GM20000 (cell line): Measurements from ENCODE around the gene SLC25A26.
"Not testable (repeated sequence)": the region's sequence is repeated elsewhere in the genome, so short reads cannot be mapped to it uniquely, and the experiment has no call there.

Experiments
- DNase-seq: peaks from one replicate; pipeline ENCODE4 v3.0.0; 2012; ENCODE audit warnings: low spot score
- TF ChIP-seq, protein P1 (sequence below): IDR thresholded peaks from 2 replicates; pipeline ENCODE4 v1.5.1; 2012; ENCODE audit warnings: mild to moderate bottlenecking, control low read depth; ENCODE audit errors: extremely low read depth, missing control alignments

Gene SLC25A26

GRCh38 chr3:66276705-66277274 lies 56.0 kb downstream of the SLC25A26 start:
- TF ChIP-seq, protein P1, sequence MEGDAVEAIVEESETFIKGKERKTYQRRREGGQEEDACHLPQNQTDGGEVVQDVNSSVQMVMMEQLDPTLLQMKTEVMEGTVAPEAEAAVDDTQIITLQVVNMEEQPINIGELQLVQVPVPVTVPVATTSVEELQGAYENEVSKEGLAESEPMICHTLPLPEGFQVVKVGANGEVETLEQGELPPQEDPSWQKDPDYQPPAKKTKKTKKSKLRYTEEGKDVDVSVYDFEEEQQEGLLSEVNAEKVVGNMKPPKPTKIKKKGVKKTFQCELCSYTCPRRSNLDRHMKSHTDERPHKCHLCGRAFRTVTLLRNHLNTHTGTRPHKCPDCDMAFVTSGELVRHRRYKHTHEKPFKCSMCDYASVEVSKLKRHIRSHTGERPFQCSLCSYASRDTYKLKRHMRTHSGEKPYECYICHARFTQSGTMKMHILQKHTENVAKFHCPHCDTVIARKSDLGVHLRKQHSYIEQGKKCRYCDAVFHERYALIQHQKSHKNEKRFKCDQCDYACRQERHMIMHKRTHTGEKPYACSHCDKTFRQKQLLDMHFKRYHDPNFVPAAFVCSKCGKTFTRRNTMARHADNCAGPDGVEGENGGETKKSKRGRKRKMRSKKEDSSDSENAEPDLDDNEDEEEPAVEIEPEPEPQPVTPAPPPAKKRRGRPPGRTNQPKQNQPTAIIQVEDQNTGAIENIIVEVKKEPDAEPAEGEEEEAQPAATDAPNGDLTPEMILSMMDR = peak; percentile 67
- peak; percentile 31 for DNase-seq

DNA sequence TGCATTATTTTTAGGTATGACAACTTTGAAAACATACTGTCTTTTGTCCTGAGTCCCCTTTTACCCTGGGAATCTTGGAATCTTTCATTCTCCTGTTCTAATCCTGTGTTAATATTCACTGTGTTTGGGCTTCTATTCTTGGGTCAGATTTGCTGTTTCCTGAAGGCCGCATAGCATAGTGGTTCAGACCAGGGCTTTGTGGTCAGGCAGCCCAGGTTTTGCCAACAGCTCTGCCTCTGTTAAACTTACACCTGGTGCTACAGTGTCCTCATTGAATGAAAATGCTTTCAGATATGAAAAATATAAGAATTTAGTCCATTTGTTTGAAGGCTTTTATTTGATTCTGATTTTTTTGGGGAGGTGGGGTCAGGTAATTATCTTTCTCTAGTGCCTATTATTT lies 58.4 kb downstream of the SLC25A26 start:
- DNase-seq = no peak
- TF ChIP-seq, protein P1 = no peak

DNA sequence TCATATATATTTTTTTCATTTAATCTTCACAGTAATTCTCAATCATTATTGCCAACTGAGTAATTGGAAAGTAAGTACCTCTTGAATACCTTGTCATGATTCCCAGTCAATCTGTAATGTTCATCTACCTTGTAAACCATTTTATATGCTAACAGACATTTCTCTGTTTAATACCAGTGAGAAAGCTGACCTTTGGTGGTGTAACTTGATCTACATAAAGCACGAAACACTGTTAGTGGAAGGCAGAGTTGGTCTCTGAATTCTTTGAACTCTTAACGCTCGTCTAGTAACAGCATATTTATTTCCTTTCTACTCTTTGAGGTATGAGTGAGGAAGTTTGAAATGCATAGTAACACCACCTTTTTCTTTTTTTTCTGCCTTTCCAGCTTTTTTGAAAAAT lies 59.5 kb downstream of the SLC25A26 start:
- TF ChIP-seq, protein P1 = no peak

DNA sequence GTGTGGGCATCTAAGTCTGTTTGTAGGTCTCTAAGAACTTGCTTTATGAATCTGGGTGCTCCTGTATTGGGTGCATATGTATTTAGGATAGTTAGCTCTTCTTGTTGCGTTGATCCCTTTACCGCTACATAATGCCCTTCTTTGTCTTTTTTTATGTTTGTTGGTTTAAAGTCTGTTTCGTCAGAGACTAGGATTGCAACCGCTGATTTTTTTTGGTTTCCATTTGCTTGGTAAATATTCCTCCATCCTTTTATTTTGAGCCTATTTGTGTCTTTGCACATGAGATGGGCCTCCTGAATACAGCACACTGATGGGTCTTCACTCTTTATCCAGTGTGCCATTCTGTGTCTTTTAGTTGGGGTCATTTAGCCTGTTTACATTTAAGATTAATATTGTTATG lies 71.1 kb downstream of the SLC25A26 start:
- not testable (repeated sequence) for DNase-seq

More for the DNA sequence above, 59.5 kb downstream of the SLC25A26 start:
- no peak for DNase-seq

DNA sequence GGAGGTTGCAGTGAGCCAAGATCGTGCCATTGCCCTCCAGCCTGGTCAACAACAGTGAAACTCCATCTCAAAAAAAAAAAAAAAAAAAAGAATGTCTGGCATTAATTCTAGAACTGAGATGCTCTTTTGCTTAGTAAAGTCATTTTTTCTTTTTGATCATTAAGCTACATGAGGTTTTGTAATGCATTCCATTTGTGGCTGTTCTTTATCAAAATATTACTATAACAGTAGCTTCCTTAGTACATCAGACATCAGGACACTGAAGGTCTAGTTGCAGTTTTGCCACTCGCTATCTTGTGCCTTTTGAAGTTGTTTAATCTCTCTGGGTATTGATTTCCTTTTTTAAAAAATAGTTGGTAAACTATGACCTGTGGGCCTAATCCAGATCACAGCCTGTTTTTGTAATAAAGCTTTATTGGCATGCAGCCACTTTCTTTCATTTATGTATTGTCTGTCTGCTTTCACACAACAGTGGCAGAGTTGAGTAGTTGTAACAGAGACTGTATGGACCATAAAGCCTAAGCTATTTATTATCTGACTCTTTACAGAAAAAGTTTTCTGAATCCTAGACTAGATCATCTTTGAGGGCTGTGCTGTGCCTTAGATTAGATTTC lies 76.6 kb downstream of the SLC25A26 start:
- DNase-seq = no peak

GRCh38 chr3:66297900-66298299 lies 77.1 kb downstream of the SLC25A26 start:
- TF ChIP-seq, protein P1 = no peak
- DNase-seq = no peak

More for the DNA sequence above, 76.6 kb downstream of the SLC25A26 start:
- TF ChIP-seq, protein P1 = no peak

- no peak for DNase-seq
- TF ChIP-seq, protein P1 = no peak
Observed at GRCh38 chr3:66298591-66298990, 77.8 kb downstream of the SLC25A26 start.

DNA sequence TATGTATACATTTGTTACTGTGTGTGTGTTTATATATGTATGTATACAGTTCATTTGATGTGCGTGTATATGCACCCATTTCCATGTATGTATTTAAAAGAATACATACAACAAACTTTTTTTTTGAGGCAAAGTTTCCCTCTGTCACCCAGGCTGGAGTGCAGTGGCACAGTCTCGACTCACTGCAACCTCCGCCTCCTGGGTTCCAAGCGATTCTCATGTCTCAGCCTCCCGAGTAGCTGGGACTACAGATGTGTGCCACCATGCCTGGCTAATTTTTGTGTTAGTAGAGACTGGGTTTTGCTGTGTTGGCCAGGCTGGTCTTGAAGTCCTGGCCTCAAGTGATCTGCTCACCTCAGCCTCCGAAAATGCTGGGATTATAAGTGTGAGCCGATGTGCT lies 78.3 kb downstream of the SLC25A26 start:
- DNase-seq = not testable (repeated sequence)
